HEK293 (cell line): Measurements from ENCODE around the gene SH3RF1.
A peak's percentile ranks its signal among the peaks of the same experiment; 100 is the strongest.

Experiments
- EGR2 ChIP-seq: fragments of 450-650 bp; formaldehyde crosslinking; IDR thresholded peaks from 2 replicates; pipeline ENCODE4 v1.5.1; 2016; ENCODE audit warnings: low read depth, missing biosample characterization, missing genetic modification characterization
- KLF10 ChIP-seq: fragments of 450-650 bp; IDR thresholded peaks from 2 replicates; pipeline ENCODE4 v1.5.1; 2018; ENCODE audit warnings: missing biosample characterization, mild to moderate bottlenecking, missing genetic modification characterization
- PRDM6 ChIP-seq: fragments of 450-650 bp; formaldehyde crosslinking; IDR thresholded peaks from 2 replicates; pipeline ENCODE4 v1.5.1; 2017; ENCODE audit warnings: missing biosample characterization, missing genetic modification characterization
- TCF7L2 ChIP-seq: IDR thresholded peaks from 2 replicates; pipeline ENCODE4 v1.6.1; 2011; ENCODE audit warnings: low read depth, mild to moderate bottlenecking, inconsistent platforms, low read length, moderate library complexity, borderline replicate concordance
- ZEB2 ChIP-seq: fragments of 450-650 bp; formaldehyde crosslinking; IDR thresholded peaks from 2 replicates; pipeline ENCODE4 v1.5.1; 2016; ENCODE audit warnings: missing biosample characterization, missing genetic modification characterization
- ZFHX2 ChIP-seq: fragments of 450-650 bp; formaldehyde crosslinking; conservative IDR thresholded peaks from 2 replicates; pipeline ENCODE4 v1.5.1; 2016; ENCODE audit warnings: missing biosample characterization, missing genetic modification characterization
- ZIC2 ChIP-seq: fragments of 450-650 bp; formaldehyde crosslinking; IDR thresholded peaks from 2 replicates; pipeline ENCODE4 v1.5.1; 2016; ENCODE audit warnings: missing biosample characterization, missing genetic modification characterization
- ZNF132 ChIP-seq: fragments of 450-650 bp; formaldehyde crosslinking; IDR thresholded peaks from 2 replicates; pipeline ENCODE4 v1.5.1; 2017; ENCODE audit warnings: missing biosample characterization, missing genetic modification characterization, borderline replicate concordance
- ZNF280D ChIP-seq: fragments of 450-650 bp; formaldehyde crosslinking; IDR thresholded peaks from 2 replicates; pipeline ENCODE4 v1.5.1; 2016; ENCODE audit warnings: missing biosample characterization, missing genetic modification characterization
- ZNF324 ChIP-seq: fragments of 450-650 bp; formaldehyde crosslinking; IDR thresholded peaks from 2 replicates; pipeline ENCODE4 v1.5.1; 2016; ENCODE audit warnings: missing biosample characterization, missing genetic modification characterization
- ZNF426 ChIP-seq: fragments of 450-650 bp; formaldehyde crosslinking; IDR thresholded peaks from 2 replicates; pipeline ENCODE4 v1.5.1; 2017; ENCODE audit warnings: missing biosample characterization, missing genetic modification characterization, mild to moderate bottlenecking, inconsistent platforms, moderate library complexity
- ZNF514 ChIP-seq: fragments of 450-650 bp; formaldehyde crosslinking; IDR thresholded peaks from 2 replicates; pipeline ENCODE4 v1.5.1; 2016; ENCODE audit warnings: missing biosample characterization, missing genetic modification characterization
- ZNF544 ChIP-seq: fragments of 450-650 bp; formaldehyde crosslinking; IDR thresholded peaks from 2 replicates; pipeline ENCODE4 v1.5.0; 2017; ENCODE audit warnings: missing biosample characterization, missing genetic modification characterization
- ZNF580 ChIP-seq: fragments of 450-650 bp; formaldehyde crosslinking; IDR thresholded peaks from 2 replicates; pipeline ENCODE4 v1.5.1; 2016; ENCODE audit warnings: missing biosample characterization, missing genetic modification characterization
- ZNF791 ChIP-seq: fragments of 450-650 bp; formaldehyde crosslinking; IDR thresholded peaks from 2 replicates; pipeline ENCODE4 v1.5.1; 2016; ENCODE audit warnings: missing biosample characterization, missing genetic modification characterization
- ZNF843 ChIP-seq: fragments of 450-650 bp; formaldehyde crosslinking; IDR thresholded peaks from 2 replicates; pipeline ENCODE4 v1.5.1; 2016; ENCODE audit warnings: missing biosample characterization, missing genetic modification characterization
- ZSCAN16 ChIP-seq: fragments of 450-650 bp; formaldehyde crosslinking; IDR thresholded peaks from 2 replicates; pipeline ENCODE4 v1.5.1; 2016; ENCODE audit warnings: missing biosample characterization, missing genetic modification characterization
- ZXDB ChIP-seq: fragments of 450-650 bp; formaldehyde crosslinking; IDR thresholded peaks from 2 replicates; pipeline ENCODE4 v1.5.1; 2016; ENCODE audit warnings: missing biosample characterization, missing genetic modification characterization
- TF ChIP-seq, protein P1 (sequence below): fragments of 450-650 bp; IDR thresholded peaks from 2 replicates; pipeline ENCODE4 v1.5.1; 2018; ENCODE audit warnings: missing biosample characterization, mild to moderate bottlenecking, missing genetic modification characterization
- TF ChIP-seq, protein P2 (sequence below): fragments of 450-650 bp; formaldehyde crosslinking; IDR thresholded peaks from 2 replicates; pipeline ENCODE4 v1.5.1; 2016; ENCODE audit warnings: missing biosample characterization, missing genetic modification characterization, borderline replicate concordance
- TF ChIP-seq, protein P3 (sequence below): fragments of 450-650 bp; formaldehyde crosslinking; IDR thresholded peaks from 2 replicates; pipeline ENCODE4 v1.5.1; 2016; ENCODE audit warnings: missing biosample characterization, missing genetic modification characterization
- TF ChIP-seq, protein P4 (sequence below): fragments of 450-650 bp; formaldehyde crosslinking; IDR thresholded peaks from 2 replicates; pipeline ENCODE4 v1.5.1; 2016; ENCODE audit warnings: missing biosample characterization, missing genetic modification characterization

The SH3RF1 gene

GRCh38 chr4:169209388-169209883 is 61.3 kb downstream of the SH3RF1 start (continued):
- TF ChIP-seq, protein P1, sequence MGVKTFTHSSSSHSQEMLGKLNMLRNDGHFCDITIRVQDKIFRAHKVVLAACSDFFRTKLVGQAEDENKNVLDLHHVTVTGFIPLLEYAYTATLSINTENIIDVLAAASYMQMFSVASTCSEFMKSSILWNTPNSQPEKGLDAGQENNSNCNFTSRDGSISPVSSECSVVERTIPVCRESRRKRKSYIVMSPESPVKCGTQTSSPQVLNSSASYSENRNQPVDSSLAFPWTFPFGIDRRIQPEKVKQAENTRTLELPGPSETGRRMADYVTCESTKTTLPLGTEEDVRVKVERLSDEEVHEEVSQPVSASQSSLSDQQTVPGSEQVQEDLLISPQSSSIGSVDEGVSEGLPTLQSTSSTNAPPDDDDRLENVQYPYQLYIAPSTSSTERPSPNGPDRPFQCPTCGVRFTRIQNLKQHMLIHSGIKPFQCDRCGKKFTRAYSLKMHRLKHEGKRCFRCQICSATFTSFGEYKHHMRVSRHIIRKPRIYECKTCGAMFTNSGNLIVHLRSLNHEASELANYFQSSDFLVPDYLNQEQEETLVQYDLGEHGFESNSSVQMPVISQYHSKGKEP (tag by site-specific recombination), result peak; percentile 56
- TF ChIP-seq ZNF580 (tag by site-specific recombination) (peak; percentile 70), ZNF514 (tag by site-specific recombination) (no peak), PRDM6 (tag by site-specific recombination) (peak; percentile 61; the same call in 1 of the 2 replicates), ZEB2 (peak; percentile 79), ZXDB (tag by site-specific recombination) (peak; percentile 89), ZNF280D (tag by site-specific recombination) (no peak), ZNF324 (no peak), ZFHX2 (peak; percentile 50; the same call in 1 of the 2 replicates), KLF10 (tag by site-specific recombination) (0 out of 2 replicates have a peak, but pooled peaks have one; percentile 22), ZNF426 (tag by site-specific recombination) (no peak), ZSCAN16 (no peak), ZNF132 (tag by site-specific recombination) (no peak), ZNF843 (peak; percentile 95), EGR2 (peak; percentile 60), ZNF791 (tag by site-specific recombination) (no peak), ZIC2 (tag by site-specific recombination) (peak; percentile 71), ZNF544 (no peak), TCF7L2 (peak; percentile 54; the same call in 1 of the 2 replicates)
- TF ChIP-seq, protein P2, sequence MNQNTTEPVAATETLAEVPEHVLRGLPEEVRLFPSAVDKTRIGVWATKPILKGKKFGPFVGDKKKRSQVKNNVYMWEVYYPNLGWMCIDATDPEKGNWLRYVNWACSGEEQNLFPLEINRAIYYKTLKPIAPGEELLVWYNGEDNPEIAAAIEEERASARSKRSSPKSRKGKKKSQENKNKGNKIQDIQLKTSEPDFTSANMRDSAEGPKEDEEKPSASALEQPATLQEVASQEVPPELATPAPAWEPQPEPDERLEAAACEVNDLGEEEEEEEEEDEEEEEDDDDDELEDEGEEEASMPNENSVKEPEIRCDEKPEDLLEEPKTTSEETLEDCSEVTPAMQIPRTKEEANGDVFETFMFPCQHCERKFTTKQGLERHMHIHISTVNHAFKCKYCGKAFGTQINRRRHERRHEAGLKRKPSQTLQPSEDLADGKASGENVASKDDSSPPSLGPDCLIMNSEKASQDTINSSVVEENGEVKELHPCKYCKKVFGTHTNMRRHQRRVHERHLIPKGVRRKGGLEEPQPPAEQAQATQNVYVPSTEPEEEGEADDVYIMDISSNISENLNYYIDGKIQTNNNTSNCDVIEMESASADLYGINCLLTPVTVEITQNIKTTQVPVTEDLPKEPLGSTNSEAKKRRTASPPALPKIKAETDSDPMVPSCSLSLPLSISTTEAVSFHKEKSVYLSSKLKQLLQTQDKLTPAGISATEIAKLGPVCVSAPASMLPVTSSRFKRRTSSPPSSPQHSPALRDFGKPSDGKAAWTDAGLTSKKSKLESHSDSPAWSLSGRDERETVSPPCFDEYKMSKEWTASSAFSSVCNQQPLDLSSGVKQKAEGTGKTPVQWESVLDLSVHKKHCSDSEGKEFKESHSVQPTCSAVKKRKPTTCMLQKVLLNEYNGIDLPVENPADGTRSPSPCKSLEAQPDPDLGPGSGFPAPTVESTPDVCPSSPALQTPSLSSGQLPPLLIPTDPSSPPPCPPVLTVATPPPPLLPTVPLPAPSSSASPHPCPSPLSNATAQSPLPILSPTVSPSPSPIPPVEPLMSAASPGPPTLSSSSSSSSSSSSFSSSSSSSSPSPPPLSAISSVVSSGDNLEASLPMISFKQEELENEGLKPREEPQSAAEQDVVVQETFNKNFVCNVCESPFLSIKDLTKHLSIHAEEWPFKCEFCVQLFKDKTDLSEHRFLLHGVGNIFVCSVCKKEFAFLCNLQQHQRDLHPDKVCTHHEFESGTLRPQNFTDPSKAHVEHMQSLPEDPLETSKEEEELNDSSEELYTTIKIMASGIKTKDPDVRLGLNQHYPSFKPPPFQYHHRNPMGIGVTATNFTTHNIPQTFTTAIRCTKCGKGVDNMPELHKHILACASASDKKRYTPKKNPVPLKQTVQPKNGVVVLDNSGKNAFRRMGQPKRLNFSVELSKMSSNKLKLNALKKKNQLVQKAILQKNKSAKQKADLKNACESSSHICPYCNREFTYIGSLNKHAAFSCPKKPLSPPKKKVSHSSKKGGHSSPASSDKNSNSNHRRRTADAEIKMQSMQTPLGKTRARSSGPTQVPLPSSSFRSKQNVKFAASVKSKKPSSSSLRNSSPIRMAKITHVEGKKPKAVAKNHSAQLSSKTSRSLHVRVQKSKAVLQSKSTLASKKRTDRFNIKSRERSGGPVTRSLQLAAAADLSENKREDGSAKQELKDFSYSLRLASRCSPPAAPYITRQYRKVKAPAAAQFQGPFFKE (tag by site-specific recombination), result no peak
- TF ChIP-seq, protein P3, sequence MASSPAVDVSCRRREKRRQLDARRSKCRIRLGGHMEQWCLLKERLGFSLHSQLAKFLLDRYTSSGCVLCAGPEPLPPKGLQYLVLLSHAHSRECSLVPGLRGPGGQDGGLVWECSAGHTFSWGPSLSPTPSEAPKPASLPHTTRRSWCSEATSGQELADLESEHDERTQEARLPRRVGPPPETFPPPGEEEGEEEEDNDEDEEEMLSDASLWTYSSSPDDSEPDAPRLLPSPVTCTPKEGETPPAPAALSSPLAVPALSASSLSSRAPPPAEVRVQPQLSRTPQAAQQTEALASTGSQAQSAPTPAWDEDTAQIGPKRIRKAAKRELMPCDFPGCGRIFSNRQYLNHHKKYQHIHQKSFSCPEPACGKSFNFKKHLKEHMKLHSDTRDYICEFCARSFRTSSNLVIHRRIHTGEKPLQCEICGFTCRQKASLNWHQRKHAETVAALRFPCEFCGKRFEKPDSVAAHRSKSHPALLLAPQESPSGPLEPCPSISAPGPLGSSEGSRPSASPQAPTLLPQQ, result peak; percentile 91
- TF ChIP-seq, protein P4, sequence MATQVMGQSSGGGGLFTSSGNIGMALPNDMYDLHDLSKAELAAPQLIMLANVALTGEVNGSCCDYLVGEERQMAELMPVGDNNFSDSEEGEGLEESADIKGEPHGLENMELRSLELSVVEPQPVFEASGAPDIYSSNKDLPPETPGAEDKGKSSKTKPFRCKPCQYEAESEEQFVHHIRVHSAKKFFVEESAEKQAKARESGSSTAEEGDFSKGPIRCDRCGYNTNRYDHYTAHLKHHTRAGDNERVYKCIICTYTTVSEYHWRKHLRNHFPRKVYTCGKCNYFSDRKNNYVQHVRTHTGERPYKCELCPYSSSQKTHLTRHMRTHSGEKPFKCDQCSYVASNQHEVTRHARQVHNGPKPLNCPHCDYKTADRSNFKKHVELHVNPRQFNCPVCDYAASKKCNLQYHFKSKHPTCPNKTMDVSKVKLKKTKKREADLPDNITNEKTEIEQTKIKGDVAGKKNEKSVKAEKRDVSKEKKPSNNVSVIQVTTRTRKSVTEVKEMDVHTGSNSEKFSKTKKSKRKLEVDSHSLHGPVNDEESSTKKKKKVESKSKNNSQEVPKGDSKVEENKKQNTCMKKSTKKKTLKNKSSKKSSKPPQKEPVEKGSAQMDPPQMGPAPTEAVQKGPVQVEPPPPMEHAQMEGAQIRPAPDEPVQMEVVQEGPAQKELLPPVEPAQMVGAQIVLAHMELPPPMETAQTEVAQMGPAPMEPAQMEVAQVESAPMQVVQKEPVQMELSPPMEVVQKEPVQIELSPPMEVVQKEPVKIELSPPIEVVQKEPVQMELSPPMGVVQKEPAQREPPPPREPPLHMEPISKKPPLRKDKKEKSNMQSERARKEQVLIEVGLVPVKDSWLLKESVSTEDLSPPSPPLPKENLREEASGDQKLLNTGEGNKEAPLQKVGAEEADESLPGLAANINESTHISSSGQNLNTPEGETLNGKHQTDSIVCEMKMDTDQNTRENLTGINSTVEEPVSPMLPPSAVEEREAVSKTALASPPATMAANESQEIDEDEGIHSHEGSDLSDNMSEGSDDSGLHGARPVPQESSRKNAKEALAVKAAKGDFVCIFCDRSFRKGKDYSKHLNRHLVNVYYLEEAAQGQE (tag by site-specific recombination), result no peak
